Measurements from ENCODE around the gene CHN1. TPM values are rescaled to one million over a fixed set of nuclear protein-coding genes. Genes with fewer than 3 reads are reported as not detected.

Gene CHN1
- total RNA-seq, 1 donor from 2014 or later: 14.2 TPM

DNA sequence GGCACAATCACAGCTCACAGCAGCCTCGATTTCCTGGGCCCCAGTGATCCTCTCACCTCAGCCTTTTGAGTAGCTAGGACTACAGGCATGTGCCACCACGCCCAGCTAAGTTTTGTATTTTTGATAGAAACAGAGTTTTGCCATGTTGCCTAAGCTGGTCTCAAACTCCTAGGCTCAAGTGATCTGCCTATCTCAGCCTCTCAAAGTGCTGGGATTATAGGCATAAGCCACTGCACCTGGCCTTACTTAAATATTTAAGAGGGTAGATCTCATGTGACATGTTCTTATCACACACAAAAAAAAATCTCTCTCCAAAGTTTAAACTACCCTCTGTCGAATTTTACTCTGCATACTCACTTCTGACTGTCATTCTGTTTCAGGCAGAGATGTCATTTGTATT, 165.5 kb downstream of the CHN1 start:
- no peak for DNase-seq
- TF ChIP-seq, protein P1, sequence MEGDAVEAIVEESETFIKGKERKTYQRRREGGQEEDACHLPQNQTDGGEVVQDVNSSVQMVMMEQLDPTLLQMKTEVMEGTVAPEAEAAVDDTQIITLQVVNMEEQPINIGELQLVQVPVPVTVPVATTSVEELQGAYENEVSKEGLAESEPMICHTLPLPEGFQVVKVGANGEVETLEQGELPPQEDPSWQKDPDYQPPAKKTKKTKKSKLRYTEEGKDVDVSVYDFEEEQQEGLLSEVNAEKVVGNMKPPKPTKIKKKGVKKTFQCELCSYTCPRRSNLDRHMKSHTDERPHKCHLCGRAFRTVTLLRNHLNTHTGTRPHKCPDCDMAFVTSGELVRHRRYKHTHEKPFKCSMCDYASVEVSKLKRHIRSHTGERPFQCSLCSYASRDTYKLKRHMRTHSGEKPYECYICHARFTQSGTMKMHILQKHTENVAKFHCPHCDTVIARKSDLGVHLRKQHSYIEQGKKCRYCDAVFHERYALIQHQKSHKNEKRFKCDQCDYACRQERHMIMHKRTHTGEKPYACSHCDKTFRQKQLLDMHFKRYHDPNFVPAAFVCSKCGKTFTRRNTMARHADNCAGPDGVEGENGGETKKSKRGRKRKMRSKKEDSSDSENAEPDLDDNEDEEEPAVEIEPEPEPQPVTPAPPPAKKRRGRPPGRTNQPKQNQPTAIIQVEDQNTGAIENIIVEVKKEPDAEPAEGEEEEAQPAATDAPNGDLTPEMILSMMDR (IDR thresholded peaks at IDR 0.05; ENCODE audit: borderline replicate concordance): no peak
- intact Hi-C loops (cut with micrococcal nuclease): no loop called here

DNA sequence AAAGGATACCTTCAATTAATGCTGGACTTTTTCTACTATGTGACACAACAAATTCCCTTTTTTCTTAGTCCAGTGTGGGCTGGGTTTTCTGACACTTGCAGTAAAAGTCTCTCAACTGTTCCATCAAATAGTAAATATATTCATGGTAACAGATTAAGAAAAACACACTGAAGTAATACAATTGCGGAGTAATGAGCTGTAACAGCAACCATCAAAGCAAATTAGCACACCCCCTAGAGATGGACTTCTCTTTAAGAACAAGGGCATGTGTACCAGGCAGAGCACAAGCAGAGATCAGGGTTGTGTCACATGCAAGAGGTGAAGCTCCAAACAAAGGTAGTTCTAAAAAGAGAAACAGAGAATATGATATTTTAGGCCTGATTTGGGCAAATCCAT, 168.2 kb downstream of the CHN1 start:
- intact Hi-C loops (cut with micrococcal nuclease): no loop called here
- TF ChIP-seq, protein P1 (IDR thresholded peaks at IDR 0.05; ENCODE audit: borderline replicate concordance): no peak
- peaks cover 15% of the 10 kb centered on the region for H3K9me3 ChIP-seq (replicated peaks)
- no peak overlapping the region for H3K4me3 ChIP-seq
- peaks cover 26% of the 10 kb centered on the region for H3K4me1 ChIP-seq
- H3K36me3 ChIP-seq: peaks cover 6% of the 10 kb centered on the region
- DNase-seq: no peak
- peak overlapping the region; percentile 12 for H3K27ac ChIP-seq (replicated peaks)
- no peaks in the 10 kb centered on the region for H3K27me3 ChIP-seq (ENCODE audit: low read depth)

More for the DNA sequence above, 165.5 kb downstream of the CHN1 start:
- H3K4me3 ChIP-seq: no peak overlapping the region
- H3K27me3 ChIP-seq (ENCODE audit: low read depth): no peaks in the 10 kb centered on the region
- no peak overlapping the region for H3K27ac ChIP-seq (replicated peaks)
- peaks cover 41% of the 10 kb centered on the region for H3K4me1 ChIP-seq
- no peaks in the 10 kb centered on the region for H3K9me3 ChIP-seq (replicated peaks)
- no peaks in the 10 kb centered on the region for H3K36me3 ChIP-seq

DNA sequence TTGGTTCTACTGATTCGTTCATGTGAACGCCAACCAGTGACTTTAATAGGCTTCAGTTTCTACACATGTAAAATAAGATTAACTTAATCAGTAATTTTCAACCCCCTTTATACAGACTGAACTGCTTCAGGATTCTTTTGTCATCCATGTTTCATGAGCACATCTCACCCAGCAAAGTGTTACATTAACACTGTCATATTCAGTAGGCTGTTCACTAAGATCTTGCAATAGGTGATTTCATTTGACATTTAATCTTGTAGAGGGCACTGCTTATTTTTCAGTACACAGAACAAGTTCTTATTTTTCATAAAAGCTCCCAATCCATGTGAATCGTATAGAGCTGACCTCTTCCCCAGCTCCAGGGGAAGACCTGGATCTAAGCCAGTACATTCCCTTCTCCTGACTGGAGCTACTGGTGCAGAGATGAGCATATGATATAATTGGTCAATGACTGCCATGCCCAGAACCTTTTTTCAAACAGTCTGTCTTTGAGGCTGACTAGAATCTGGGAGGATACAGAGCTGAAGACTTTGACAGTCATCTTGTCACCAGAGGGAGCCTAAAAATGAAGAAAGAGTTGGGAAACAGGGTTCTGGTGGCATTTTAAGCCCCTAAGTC, 168.7 kb downstream of the CHN1 start:
- intact Hi-C loops (cut with micrococcal nuclease): no loop called here
- Histone ChIP-seq H3K27ac (replicated peaks) (peak overlapping the region; percentile 12), H3K36me3 (peaks cover 6% of the 10 kb centered on the region), H3K4me1 (peaks cover 22% of the 10 kb centered on the region), H3K9me3 (replicated peaks) (peaks cover 15% of the 10 kb centered on the region), H3K27me3 (ENCODE audit: low read depth) (no peaks in the 10 kb centered on the region), H3K4me3 (no peak overlapping the region)
- TF ChIP-seq, protein P1 (IDR thresholded peaks at IDR 0.05; ENCODE audit: borderline replicate concordance): no peak
- no peak for DNase-seq

DNA sequence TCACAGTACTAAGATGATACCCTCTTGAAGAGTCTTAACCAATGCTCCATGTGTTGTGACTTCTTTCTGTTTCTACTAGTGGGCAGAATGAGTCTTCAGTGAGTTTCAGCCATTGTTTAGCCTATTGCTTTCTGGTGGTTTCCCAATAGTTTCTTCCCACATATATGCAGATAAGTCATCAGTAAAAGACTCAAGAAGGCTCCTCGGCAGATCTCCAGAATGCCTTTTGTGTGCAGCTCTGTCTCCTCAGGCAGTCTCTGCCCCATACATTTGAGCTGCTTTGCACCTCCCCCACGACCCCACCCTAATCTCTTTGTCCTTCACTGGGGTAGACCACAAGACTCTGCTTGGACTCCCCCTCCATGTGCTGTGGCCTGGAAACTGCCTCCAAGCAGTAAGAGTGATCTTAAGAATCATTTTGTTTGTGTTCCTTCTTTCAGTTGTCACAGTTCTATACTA, 169.4 kb downstream of the CHN1 start:
- DNase-seq: no peak
- Histone ChIP-seq H3K27ac (replicated peaks) (no peak overlapping the region), H3K4me1 (peaks cover 16% of the 10 kb centered on the region), H3K9me3 (replicated peaks) (peaks cover 15% of the 10 kb centered on the region), H3K4me3 (no peak overlapping the region), H3K27me3 (ENCODE audit: low read depth) (no peaks in the 10 kb centered on the region), H3K36me3 (peaks cover 6% of the 10 kb centered on the region)
- TF ChIP-seq, protein P1 (IDR thresholded peaks at IDR 0.05; ENCODE audit: borderline replicate concordance): no peak
- intact Hi-C loops (cut with micrococcal nuclease): no loop called here

DNA sequence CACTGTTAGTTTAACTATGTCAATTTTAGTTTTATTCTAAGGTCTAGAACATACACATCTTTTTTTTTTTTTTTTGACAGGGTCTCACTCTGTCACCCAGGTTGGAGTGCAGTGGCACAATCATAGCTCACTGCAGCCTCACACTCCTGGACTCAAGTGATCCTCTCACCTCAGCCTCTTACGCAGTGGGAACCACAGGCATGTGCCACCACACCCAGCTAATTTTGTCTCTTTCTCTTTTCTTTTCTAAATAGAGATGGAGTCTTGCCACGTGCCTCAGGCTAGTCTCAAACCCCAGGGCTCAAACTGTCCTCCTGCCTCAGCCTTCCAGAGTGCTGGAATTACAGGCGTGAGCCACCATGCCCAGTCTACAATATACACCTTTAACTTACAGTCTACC, 171.4 kb downstream of the CHN1 start:
- intact Hi-C loops (cut with micrococcal nuclease): no loop called here
- Histone ChIP-seq H3K27me3 (ENCODE audit: low read depth) (no peaks in the 10 kb centered on the region), H3K36me3 (peaks cover 6% of the 10 kb centered on the region), H3K4me3 (no peak overlapping the region), H3K27ac (replicated peaks) (no peak overlapping the region), H3K9me3 (replicated peaks) (peaks cover 15% of the 10 kb centered on the region), H3K4me1 (peaks cover 27% of the 10 kb centered on the region)
- TF ChIP-seq, protein P1 (IDR thresholded peaks at IDR 0.05; ENCODE audit: borderline replicate concordance): no peak
- no peak for DNase-seq

Data from left ventricle myocardium inferior (tissue), 1 donor.